HG02759 (cell line): Measurements from ENCODE around the gene TBX4.

Experiments
- ATAC-seq: cut with Tn5 transposase; IDR thresholded peaks from one replicate; pipeline ENCODE4 v1.9.1; 2021; ENCODE audit warnings: mild to moderate bottlenecking, moderate library complexity; ENCODE audit not compliant: unreplicated experiment

TBX4 gene

DNA sequence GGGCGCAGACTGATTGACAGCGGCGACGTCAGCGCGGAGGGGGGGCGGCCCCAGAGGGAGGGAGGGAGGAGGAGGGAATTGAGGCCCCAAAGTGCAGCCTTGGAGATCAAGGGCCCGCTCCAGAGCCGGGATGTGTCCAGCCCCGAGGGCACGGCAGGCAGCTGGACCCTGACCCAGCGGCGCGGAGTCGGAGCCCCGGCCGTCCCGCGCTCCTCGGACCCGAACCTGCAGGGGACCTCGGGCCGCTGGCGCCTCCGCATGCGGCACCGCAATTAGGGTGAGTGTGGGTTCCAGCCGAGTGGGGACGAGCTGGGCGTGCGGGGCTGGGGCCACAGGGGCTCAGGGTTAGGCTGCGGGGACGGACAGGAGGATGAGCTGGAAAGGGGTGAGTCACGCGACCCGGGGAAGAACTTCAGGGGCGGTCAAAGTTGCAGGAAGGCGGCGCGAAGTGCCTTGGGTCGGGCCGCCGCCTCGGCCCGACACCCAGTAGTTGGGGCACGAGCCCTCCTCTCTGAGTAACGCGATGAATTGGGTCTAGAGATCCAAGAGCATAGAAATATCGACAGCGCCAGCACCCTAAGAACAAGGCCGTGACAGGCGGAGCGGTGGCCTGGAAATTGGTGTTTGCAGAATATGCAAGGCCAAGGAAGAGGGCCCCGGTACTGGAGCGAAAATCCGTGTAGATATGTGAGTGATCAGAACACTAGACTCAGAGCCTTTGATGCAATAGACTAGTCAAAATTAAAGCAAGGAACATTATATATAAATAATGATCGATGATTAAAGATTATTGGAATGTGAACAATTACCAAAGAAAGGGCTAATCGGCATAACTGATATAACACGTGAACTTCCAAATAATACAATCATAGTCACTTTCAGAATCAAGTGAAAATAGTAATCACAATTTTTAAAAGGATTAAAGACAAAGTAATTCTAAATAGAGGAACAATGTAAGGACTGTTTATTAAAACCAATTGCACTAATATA, at the start of gene TBX4:
Gene TBX4 (plus strand): TSS at position 122 of the 990 bp plus-strand sequence. CDS start 4,069 bp downstream, outside the sequence.
- ATAC-seq = no peak

DNA sequence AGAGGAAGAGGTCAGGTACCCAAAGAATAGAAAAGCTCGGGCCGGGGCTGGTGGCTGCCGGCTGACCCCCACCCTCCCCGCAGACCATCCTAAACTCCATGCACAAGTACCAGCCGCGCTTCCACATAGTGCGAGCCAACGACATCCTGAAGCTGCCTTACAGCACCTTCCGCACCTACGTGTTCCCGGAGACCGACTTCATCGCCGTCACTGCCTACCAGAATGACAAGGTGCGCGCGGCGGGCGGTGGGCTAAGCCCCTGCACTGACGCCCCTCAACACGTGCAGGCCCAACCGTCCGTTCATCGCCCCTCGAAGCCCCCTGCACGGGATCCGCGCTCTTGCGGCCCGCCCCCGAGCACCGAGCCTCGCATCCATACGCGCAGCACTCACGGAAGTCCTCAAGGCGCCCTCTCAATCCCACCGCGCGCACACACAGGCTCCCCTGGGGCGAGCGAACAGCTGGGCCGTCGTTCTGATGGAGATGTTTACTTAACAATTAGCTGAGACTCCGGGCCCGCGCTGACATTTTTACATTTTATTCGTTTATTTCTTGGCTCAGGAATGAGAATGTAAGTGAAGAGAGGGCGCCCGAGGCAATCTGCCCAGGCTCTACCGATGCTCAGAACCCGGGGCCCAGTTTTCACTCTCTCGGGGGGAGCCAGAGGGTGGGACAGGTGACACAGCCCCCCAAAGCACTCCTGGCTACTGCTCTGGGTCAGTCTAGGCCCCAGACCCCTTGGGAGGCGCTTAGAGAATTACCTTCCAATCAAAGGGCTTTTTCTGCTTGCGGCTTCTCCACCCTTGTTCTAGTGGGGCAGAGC, 49.0 kb upstream of the TBX4 start:
- no peak for ATAC-seq

DNA sequence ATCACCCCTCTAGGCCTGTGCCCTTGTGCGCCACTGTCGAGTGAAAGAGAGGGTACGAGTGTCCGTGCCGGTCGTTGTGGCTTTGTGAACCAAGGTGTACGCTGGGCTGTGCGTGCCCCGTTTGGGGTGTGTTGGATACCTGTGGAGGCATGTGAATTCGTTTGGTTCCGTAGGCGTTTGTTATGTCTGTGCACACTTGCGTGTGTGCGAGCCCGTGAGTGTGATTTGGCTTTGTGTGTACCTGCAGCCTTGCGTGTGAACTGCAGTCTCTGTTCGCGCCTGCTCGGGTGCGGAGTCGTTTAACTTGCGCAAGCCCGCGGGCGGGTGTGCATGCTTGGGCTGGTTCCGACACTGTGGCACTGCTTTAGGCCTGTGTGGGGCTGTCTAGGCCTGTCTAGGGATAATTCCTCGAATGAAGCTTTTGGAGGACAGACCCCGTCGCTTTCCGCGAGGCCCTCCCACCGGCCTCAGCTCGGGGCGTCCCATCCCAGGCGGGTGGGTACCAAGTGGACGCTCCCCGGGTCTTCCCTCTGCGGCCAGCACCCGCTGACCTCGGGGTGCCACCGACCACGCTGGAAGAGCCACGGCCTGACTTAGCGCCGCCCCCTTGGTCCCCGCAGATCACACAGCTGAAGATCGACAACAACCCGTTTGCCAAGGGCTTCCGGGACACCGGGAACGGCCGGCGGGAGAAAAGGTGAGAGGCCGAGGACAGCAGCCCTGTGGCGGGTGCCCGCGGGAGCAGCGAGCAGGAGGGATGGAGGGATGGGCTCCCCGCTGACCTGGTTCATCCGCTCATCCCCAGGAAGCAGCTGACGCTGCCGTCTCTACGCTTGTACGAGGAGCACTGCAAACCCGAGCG, 48.2 kb upstream of the TBX4 start:
- ATAC-seq = no peak

DNA sequence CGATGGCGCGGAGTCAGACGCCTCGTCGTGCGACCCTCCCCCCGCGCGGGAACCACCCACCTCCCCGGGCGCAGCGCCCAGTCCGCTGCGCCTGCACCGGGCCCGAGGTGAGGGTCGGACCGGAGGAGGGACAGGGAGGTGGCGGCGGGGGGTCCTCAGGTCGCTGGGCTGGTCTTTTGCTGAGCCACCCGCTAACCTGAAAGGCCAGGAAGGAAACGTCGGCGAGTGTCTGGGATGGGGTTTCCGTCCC, 47.6 kb upstream of the TBX4 start:
- no peak for ATAC-seq

DNA sequence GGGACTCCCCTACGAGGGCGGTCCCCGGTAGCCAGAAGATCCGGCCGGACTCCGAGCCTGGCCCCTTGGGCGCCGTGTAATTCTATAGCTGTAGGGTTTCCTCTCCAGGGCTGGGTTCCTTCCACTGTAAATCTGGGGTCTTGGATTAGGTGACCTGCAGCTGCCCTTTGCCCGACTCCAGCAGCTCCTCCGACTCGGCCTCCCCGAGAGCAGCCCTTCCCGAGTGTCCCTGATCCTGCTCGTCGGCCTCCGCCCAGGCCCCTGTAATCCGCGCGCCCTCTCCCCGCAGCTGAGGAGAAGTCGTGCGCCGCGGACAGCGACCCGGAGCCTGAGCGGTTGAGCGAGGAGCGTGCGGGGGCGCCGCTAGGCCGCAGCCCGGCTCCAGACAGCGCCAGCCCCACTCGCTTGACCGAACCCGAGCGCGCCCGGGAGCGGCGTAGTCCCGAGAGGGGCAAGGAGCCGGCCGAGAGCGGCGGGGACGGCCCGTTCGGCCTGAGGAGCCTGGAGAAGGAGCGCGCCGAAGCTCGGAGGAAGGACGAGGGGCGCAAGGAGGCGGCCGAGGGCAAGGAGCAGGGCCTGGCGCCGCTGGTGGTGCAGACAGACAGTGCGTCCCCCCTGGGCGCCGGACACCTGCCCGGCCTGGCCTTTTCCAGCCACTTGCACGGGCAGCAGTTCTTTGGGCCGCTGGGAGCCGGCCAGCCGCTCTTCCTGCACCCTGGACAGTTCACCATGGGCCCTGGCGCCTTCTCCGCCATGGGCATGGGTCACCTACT, 47.1 kb upstream of the TBX4 start:
- no peak for ATAC-seq

DNA sequence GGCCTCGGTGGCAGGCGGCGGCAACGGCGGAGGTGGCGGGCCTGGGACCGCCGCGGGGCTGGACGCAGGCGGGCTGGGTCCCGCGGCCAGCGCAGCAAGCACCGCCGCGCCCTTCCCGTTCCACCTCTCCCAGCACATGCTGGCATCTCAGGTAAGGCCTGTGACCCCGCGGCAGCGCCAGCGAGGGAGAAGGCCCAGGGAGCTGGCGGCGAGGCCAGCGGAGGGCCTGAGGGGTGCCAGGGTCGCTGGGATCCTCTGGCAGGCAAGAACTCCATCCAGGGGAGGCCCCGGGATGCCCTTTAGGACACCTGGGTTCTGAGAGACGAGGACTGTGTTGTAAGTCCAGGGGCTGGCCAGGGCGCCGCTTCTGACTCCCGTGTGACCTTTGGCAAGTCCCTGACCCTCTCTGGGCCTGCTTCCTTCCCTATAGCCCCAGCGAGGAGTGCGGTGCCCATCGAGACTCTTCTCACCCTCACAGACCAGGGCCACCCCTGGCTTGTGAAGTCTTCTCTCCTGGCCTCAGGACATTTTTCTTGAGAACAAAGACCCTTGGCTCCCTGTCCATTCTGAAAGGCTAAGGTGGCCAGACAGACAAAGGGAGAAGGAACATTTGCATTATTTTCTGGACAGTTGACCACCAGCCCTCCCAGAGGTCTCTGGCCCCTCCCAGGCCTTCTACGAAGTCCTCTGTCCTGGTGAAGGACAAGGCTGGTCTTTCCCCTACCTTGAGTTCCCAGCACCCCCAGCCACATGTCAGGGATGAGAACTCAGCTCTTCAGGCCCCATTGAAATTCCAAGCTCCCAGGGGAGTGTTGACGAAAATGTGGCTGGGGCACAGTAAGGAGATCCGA, 46.3 kb upstream of the TBX4 start:
- no peak for ATAC-seq

DNA sequence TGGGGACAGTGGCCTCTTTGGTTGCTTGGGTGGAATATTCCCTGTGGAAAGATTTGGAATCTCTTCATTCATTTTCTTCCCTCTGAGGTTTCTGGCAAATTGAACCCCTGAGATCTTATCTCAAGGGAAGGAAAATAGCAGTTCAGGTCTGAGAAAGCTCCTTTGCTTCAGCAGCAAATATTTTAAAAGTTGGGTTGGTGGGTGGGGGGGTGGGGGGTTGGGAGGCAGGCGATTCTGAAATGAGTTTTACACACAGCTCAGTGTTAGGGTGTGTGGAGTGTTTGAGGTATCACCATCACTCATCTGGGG, 45.7 kb upstream of the TBX4 start:
- no peak for ATAC-seq

DNA sequence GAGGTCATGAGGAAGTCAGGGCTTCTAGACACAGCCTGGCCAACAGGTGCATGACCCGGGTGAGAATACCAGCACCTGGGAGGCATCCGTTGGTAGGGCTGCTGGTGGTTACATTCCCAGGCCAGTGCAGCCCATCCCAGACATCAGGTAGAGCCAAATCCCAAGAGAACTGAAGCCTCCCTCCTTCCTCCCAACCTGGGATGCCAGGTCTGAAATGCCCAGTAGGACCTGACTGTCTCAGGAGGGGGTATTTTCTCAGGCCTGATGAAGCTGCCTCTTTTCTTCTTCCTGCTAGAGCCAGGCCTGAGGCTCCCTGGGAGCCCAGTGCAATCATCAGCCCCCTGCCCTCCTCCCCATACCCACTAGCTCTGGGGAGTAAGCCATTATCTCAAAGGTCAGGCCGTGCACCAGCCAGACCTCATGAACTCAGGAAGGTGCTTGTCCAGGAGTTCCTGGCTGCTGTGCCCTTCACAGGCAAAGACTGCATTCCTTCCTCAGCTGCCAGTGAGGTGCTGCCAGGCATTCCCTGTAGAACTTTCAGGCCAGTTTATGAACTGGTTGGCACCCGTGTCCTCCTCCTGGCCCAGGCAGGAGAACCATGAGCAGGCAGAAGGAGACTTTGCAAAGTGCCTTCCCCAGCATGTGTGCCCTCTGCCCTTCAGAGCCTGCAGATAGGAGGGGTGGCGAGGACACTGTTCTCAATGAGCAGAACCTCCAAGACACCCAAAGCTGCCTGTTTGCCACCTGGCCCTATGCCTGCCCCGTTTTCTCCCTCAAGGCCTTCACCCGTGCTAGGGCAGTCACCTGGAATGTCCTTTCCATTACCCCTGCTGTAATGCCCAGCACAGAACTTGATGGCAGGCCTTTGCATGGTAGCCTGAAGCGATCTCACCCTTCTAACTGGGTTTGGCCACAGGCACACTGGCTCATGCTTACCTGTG, 45.0 kb upstream of the TBX4 start:
- ATAC-seq = no peak

DNA sequence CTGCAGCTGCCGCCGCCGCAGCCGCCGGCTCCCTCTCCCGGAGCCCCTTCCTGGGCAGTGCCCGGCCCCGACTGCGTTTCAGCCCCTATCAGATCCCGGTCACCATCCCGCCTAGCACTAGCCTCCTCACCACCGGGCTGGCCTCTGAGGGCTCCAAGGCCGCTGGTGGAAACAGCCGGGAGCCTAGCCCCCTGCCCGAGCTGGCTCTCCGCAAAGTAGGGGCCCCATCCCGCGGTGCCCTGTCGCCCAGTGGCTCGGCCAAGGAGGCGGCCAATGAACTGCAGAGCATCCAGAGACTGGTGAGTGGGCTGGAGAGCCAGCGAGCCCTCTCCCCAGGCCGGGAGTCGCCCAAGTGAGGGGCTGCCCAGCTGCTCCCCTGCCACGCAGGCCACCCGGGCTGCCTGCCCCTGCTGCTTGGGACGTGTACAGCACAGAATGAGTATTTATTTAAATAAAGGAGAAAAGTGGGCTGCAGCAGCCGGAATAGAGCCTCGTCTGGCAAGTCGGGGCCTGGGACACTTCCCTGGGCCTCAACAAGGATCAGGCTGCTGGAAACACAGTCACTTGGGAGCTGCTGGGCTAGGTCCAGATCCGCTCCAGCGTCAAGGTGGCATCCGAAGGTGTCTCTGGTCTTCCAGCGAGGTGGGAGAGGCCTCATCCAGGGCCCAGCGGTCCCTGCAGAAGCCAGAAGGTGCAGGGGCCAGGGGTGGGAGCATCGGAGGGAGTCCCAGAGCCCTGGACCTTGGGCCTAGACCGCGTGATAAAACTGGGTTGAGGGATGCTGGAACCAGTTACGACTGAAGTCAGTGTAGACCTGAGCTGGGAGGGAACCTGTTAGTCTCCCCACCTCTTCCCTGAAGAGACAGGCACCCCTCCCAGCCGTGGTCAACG, 43.8 kb upstream of the TBX4 start:
- no peak for ATAC-seq

DNA sequence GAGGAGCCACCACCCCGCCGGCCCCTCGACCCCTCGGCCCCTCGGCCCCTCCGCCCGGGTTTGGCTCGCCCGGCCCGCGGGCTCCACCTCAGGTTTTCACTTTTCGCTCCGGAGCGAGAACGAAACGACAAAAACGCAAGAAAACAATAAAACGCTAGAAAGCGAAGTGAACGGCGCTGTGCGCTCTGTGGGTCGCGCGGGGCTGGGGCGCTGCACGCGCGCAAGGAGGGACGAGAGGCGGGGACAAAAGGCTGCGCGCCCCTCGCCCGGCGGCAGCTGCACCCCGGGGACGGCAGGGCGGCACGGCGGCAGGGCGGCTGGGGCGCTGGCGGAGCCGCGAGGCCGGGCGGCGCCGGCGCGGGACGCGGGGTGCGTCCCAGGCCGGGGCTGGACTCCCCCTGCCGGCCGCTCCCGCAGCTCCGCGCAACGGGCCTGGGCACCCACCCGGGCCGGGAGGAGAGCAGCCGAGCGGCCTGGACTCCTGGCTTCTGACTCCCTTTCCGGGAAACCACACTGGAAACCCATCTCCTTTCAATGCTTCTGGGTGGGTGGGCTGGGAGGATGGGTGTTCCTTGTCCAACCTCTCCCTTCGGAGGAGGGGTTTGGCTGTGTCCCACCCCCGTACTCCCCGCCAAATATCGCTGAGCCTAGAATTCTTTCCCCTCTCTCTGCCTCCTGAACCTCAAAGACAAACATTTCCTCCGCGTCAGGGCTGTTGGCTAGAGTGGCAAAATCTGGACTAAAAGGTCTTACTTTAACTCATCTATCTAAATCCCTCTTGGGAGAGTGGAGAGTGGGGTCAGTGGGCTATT, 42.7 kb upstream of the TBX4 start:
- ATAC-seq = peak; percentile 31

DNA sequence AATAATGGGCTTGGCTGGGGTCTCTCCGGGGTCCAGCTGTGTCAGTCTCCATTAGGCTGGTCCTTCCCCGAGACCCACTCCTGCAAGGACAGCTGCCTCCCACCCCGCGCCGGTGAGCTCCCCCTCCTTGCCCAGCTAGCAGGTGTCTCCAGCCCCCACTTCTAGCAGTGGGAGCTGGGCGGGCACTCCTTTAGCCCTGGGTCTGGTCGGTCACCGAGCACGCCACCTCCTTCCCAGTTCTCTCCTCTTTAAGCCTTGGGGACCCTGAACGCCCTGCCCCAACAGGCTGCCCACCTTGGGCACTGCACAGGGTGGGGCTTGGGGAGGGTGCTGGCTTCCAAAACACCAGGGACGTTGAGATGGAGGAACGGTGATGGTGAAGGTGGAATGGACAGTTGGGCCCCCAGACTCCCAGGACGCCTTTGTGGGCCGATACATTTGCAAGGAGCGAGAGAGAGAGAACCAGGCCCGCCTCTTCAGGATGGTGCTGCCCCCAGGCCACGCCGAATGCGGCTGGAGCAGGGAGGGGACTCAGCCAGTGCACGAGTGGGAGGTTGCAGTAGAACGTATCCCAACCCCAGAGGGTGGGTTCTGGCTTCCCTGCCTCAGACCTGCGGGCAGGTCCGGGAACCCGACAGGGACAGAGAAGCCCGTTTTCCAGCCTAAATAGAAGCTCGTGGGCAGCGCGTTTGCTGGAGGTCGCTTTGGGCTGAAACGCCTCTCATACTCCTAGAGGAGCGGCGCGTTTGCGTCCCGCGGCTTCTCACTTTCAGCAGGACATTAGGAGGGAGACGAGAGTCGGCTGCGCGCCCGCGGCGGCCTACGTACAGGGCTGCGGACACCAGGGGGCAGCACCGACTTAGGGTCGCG, 41.8 kb upstream of the TBX4 start:
- ATAC-seq = no peak

DNA sequence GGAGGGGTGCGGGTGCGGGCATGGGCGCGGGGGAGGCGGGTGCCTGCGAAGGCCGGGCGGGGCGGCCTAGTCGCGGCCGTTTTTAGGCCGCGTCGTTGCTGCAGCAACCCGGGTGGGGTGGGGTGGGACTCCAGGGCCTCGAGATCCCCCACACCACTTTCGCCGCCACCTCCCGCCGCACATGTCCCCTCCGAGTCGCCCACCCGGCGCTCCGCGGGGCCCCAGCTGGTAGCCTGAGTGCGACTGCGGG, 41.3 kb upstream of the TBX4 start:
- no peak for ATAC-seq

DNA sequence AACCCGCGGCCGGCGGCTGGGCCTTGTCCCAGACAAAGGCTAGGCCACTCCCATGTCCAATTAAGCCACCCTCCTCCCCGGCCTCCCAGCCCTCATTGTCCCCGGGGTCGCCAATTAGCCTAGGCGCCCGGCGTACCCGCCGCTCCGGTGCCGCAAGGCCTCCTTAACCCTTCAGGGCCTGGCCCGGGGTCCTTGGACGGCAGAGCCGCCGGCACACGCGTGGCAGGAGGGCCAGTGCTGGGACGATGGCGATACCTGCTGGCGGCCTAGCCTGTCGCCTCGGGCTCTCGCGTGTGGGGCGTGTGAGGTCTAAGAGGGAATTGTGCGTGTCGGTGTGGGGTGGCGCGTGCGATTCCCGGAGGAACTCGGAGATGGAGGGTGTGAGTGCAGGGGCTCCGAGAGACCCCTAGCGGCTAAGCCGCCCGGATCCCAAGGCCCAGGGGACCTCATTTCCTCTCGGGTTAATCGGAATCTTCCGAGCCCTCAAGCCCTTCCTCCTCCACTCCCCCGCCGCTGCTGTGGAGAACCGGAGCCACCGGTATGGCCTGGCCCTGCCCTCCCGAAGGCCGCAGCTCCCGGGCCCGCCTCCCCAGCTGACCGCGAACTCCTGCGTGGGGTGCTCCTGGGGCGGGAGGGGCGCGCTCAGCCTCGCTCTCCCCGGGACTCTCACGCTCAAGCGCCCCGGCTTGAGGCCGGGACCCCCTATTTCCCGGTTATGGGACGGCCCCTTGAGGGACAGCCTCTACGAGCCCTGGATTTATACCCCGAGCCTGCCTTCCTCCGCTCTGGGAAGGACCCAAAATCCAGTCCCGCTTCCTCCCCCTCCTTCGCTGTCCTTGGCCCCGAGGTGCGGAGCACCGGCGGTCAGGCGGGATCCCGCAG, 40.7 kb upstream of the TBX4 start:
- ATAC-seq = no peak

DNA sequence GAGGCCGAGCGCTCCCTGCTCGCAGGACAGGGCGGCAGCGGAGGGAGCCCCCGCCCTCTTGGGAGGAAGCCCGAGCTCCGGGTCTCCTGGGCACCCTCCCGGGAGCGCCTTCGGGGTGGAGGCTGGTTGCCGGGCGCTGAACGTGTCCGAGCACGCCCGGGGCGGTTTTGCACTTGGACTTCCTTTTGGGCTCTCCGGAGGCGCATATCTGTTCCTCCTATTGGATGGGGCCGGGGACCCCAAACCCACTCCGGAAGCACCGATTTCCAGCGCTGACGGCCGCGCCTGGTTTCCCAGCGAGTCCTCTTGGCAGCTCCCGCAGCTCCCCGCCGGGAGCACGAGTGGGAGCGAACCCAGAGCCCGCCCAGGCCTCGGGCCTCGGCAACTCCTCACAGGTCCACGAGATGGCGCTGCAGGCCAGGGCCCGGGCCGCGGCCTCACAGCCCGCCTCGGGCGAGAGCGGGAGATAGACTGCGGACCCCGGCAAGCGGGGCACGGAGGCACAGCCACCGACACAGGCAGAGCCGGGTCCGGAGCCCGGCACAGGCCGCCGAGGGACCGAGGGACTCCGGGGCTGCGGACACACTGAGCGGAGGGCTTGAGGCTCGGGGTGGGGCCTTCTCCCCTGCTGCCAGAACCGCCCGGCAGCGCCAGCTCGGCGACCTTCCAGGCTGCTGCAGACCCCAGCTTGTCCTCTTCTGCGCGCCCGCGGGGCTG, 39.9 kb upstream of the TBX4 start:
- peak; percentile 71 for ATAC-seq
